Upper lobe of left lung (tissue), 6 donors: Measurements from ENCODE around the gene TUT7. TPM values are rescaled to one million over a fixed set of nuclear protein-coding genes. Genes with fewer than 3 reads are reported as not detected.

Experiments
- ATAC-seq, 2 donors: fragments of 200-7000 bp; cut with Tn5 transposase; one replicate each; pipeline ENCODE4 v1.9.1; 2022; ENCODE audit warnings: mild to moderate bottlenecking in 2 of 2, moderate library complexity in 2 of 2; ENCODE audit not compliant: low FRiP score in 2 of 2
- DNase-seq, 2 donors: peaks; one replicate each; pipeline ENCODE4 v3.0.0-alpha.2; 2019 to 2020
- H3K27ac ChIP-seq, 4 donors: fragments of 200-600 bp; sonication (generic); one replicate each; pipeline ENCODE4 v1.5.1; 2016 to 2019
- H3K27me3 ChIP-seq, 4 donors: fragments of 200-600 bp; sonication (generic); one replicate each; pipeline ENCODE4 v1.5.1; 2017 to 2019
- H3K36me3 ChIP-seq, 4 donors: fragments of 200-600 bp; sonication (generic); one replicate each; pipeline ENCODE4 v1.5.1; 2016 to 2019
- H3K4me1 ChIP-seq, 4 donors: fragments of 200-600 bp; sonication (generic); one replicate each; pipeline ENCODE4 v1.5.1; 2018 to 2019
- H3K4me3 ChIP-seq, 4 donors: fragments of 200-600 bp; sonication (generic); one replicate each; pipeline ENCODE4 v1.5.1; 2017 to 2019; ENCODE audit warnings: mild to moderate bottlenecking in 2 of 4, moderate library complexity in 1 of 4
- H3K9me3 ChIP-seq, 4 donors: fragments of 200-600 bp; sonication (generic); one replicate each; pipeline ENCODE4 v1.5.1; 2018 to 2019
- EP300 ChIP-seq, 4 donors: sonication (generic); formaldehyde crosslinking; IDR thresholded peaks; one replicate each; pipeline ENCODE4 v1.5.1; 2017; ENCODE audit warnings: antibody characterized with exemption in 4 of 4, control low read depth in 2 of 4
- POLR2A ChIP-seq, 4 donors: fragments of 450-650 bp; IDR thresholded peaks; one replicate each; pipeline ENCODE4 v1.5.1; 2016 to 2017; ENCODE audit warnings: antibody characterized with exemption in 4 of 4, mild to moderate bottlenecking in 2 of 4
- POLR2AphosphoS5 ChIP-seq, 2 donors: sonication (generic); formaldehyde crosslinking; IDR thresholded peaks; one replicate each; pipeline ENCODE4 v1.5.1; 2017; ENCODE audit warnings: antibody characterized with exemption in 2 of 2
- WGBS, 2 donors: methylation state at CpG; one replicate each; pipeline ENCODE4 v1.1.5; 2017 to 2018; 5-methylcytosine and 5-hydroxymethylcytosine counted together
- total RNA-seq, 6 donors: library from RNA; depleted of rRNA in 4 of 6; stranded (reverse); fragments of >200 nt in 4 of 6; gene quantifications; one replicate each; pipeline versions ENCODE4 v1.1.0 to v1.2.1, GENCODE V29; 2016 to 2021
- TF ChIP-seq, protein P1 (sequence below), 6 experiments: fragments of 450-650 bp in 4 of 6; fragments of 200-600 bp in 2 of 6; sonication (generic) in 2 of 6; IDR thresholded peaks; one replicate each; pipeline ENCODE4 v1.5.1; 2016 to 2019; ENCODE audit warnings: antibody characterized with exemption in 6 of 6
- donor health status: DM: no; HTN: no; CAD: no; lungs with moderate emphysema.
- donor health status: DM: no; HTN: yes; CAD: no; lungs with severe emphysema.

The TUT7 gene
- total RNA-seq, 6 donors from 2014 or later = 28.6 to 159 (median 47.3) TPM

- Histone ChIP-seq H3K27me3 (no peaks in the 10 kb centered on the region), H3K9me3 (no peaks in the 10 kb centered on the region), H3K27ac (no peak overlapping the region), H3K4me1 (peaks cover 0 to under 1% (median 0%) of the 10 kb centered on the region in 4 donors), H3K4me3 (no peak overlapping the region), H3K36me3 (peaks cover 0 to 22% (median 7%) of the 10 kb centered on the region in 4 donors)
- TF ChIP-seq POLR2A (IDR thresholded peaks at IDR 0.05) (no peak), EP300 (IDR thresholded peaks at IDR 0.05) (no peak), POLR2AphosphoS5 (IDR thresholded peaks at IDR 0.05) (no peak)
- TF ChIP-seq, protein P1, sequence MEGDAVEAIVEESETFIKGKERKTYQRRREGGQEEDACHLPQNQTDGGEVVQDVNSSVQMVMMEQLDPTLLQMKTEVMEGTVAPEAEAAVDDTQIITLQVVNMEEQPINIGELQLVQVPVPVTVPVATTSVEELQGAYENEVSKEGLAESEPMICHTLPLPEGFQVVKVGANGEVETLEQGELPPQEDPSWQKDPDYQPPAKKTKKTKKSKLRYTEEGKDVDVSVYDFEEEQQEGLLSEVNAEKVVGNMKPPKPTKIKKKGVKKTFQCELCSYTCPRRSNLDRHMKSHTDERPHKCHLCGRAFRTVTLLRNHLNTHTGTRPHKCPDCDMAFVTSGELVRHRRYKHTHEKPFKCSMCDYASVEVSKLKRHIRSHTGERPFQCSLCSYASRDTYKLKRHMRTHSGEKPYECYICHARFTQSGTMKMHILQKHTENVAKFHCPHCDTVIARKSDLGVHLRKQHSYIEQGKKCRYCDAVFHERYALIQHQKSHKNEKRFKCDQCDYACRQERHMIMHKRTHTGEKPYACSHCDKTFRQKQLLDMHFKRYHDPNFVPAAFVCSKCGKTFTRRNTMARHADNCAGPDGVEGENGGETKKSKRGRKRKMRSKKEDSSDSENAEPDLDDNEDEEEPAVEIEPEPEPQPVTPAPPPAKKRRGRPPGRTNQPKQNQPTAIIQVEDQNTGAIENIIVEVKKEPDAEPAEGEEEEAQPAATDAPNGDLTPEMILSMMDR (IDR thresholded peaks at IDR 0.05) = no peak
- WGBS, 2 donors = 90 to 97% methylated on average over 6 of the region's 6 CpGs
- no peak for ATAC-seq
- DNase-seq = no peak
Observed at GRCh38 chr9:86288499-86289198, 65.6 kb downstream of the TUT7 start.

DNA sequence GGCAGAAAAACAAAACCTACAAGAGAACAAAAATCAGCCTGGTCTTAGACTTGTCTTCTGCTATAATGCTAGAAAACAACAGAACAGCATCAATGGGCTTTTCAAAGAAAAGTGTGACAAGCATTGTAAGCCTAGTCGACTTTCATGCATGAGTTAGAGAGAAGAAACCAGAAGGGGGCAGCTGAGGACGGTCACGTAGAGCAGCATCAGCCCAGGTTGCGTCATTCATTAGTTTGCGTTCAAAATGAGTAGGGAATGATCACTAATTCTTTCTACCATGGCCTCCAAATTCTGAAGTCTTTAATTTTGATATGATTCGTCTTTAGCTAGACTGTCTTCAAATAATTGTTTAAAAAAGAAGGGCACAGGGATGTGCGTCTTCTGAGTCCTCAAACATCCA lies 67.2 kb downstream of the TUT7 start:
- no peaks in the 10 kb centered on the region for H3K27me3 ChIP-seq
- H3K36me3 ChIP-seq = peaks cover 0 to 22% (median 7%) of the 10 kb centered on the region in 4 donors
- 59 to 71% methylated on average over 7 of the region's 7 CpGs for WGBS, 2 donors
- TF ChIP-seq POLR2A (IDR thresholded peaks at IDR 0.05) (no peak), POLR2AphosphoS5 (IDR thresholded peaks at IDR 0.05) (no peak), EP300 (IDR thresholded peaks at IDR 0.05) (no peak)
- TF ChIP-seq, protein P1 (IDR thresholded peaks at IDR 0.05) = no peak
- H3K4me3 ChIP-seq = no peak overlapping the region
- H3K4me1 ChIP-seq = peaks cover 4 to 8% (median 7%) of the 10 kb centered on the region in 4 donors
- DNase-seq (no peak), ATAC-seq (no peak)
- no peaks in the 10 kb centered on the region for H3K9me3 ChIP-seq
- H3K27ac ChIP-seq = no peak overlapping the region

- no peak overlapping the region for H3K27ac ChIP-seq
- ATAC-seq = no peak
- peaks cover 8 to 13% (median 9%) of the 10 kb centered on the region in 4 donors for H3K4me1 ChIP-seq
- DNase-seq = no peak
- TF ChIP-seq EP300 (IDR thresholded peaks at IDR 0.05) (no peak), POLR2A (IDR thresholded peaks at IDR 0.05) (no peak), POLR2AphosphoS5 (IDR thresholded peaks at IDR 0.05) (no peak)
- TF ChIP-seq, protein P1 (IDR thresholded peaks at IDR 0.05) = no peak
- no peak overlapping the region for H3K4me3 ChIP-seq
- H3K36me3 ChIP-seq = peaks cover 0 to 22% (median 7%) of the 10 kb centered on the region in 4 donors
- H3K27me3 ChIP-seq = no peaks in the 10 kb centered on the region
- no peaks in the 10 kb centered on the region for H3K9me3 ChIP-seq
- WGBS, 2 donors = 52 to 87% methylated on average over 3 of the region's 3 CpGs
Observed at GRCh38 chr9:86286278-86286677, 67.9 kb downstream of the TUT7 start.

DNA sequence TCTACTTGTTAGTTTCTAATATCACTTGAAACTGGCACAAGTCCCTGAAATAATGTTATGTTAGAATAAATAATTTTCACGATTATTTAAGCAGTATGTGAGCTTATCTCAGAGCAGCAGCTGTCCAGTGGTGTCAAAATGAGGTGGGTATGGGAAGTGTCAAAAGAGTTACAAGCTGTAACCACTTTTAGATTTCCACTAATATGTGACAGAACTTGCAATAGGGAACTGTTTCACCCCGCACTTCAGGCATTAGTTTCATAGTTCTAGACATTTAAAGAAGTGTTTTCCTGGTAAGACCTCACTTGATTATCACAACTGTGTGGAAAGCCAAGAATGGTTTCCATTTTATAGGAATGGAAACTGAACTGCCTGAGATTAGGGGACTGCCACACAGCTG lies 68.9 kb downstream of the TUT7 start:
- H3K4me3 ChIP-seq = no peak overlapping the region
- DNase-seq (no peak), ATAC-seq (no peak)
- H3K36me3 ChIP-seq = peaks cover 0 to 19% (median 7%) of the 10 kb centered on the region in 4 donors
- no peaks in the 10 kb centered on the region for H3K9me3 ChIP-seq
- TF ChIP-seq EP300 (IDR thresholded peaks at IDR 0.05) (no peak), POLR2AphosphoS5 (IDR thresholded peaks at IDR 0.05) (no peak), POLR2A (IDR thresholded peaks at IDR 0.05) (no peak)
- TF ChIP-seq, protein P1 (IDR thresholded peaks at IDR 0.05) = no peak
- WGBS, 2 donors = 47 to 49% methylated on average over 2 of the region's 2 CpGs
- no peaks in the 10 kb centered on the region for H3K27me3 ChIP-seq
- H3K4me1 ChIP-seq = peaks cover 17 to 23% (median 18%) of the 10 kb centered on the region in 4 donors
- H3K27ac ChIP-seq = no peak overlapping the region
